T follicular helper cell (primary cell): Measurements from ENCODE around the gene STYXL1.
"Not testable (repeated sequence)": the region's sequence is repeated elsewhere in the genome, so short reads cannot be mapped to it uniquely, and the experiment has no call there.

Source experiments
- DNase-seq: peaks from one replicate; pipeline ENCODE4 v3.0.0-alpha.2; 2020; ENCODE audit warnings: low read depth

Gene STYXL1

DNA sequence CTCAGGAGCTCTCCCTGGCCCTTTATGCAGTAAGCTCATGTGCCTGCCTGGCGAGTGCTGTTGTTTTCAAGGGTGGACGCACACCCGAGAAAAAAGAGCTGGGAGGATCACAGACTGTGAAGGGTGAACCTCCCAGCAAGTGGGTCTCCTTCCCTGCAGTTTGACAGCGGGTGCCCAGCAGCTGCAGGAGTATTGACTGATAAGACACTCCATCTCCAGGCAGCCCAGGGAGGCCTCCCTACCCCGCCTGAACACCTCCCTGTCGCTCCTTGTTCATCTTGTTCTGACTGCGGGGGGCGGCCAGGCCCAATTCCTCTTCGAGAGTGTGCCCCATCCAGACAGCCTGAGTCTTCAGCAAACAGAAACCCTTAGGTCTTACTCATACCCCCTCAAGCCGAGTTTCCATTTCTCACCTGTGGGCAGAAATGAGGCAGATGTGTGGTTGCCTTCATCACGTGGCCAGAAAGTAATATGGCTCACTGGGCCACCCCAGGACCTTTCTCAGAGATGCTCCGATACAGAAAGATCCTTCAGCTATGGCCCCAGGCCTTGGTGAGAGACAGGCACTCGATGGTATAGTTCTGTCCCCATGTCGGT, 17.3 kb upstream of the STYXL1 start:
- DNase-seq: no peak

DNA sequence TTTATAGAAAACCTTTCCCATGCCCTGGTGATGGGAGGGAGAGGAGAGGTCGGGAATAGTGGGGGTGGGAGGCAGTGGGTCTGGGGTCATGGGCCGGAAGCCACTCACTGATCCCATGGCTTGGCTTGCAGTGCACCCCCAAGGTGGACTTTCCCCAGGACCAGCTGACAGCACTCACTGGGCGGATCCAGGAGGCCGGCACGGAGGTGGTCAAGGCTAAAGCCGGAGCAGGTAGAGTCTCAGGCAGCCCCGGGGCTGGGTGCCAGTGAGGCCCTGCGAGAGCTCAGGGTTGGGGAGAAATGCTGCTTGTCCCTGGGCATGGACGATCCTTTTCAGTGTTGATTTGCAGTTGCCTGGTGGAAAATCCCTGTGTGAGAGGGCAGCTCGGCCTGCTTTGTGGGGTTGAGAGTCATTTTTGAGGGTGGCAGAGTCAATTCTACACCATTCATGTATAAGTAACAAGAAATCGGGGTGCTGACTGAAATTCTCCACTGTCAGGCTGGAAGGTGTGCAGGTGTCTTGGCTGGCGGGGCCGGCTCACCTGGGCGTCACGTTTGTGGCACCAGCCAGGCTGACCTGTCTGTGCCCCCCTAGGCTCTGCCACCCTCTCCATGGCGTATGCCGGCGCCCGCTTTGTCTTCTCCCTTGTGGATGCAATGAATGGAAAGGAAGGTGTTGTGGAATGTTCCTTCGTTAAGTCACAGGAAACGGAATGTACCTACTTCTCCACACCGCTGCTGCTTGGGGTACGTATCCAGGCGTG, 16.6 kb upstream of the STYXL1 start:
- DNase-seq: no peak

DNA sequence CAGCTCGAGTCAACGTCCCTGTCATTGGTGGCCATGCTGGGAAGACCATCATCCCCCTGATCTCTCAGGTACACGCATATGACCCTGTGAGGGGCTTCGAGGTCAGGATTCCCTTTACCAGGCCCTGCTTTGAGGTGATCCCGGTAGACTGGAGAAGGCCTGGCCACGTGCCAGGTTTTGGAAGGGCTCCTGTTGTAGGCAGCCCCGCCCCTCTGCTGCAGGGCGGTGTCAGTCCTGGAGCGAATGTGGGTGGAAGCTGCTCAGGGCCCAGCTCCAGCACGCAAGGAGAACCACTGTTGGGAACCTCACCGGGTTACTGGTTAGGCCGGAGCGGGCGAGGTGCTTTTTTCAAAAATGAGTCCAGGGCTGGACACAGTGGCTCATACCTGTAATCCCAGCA, 15.7 kb upstream of the STYXL1 start:
- no peak for DNase-seq

DNA sequence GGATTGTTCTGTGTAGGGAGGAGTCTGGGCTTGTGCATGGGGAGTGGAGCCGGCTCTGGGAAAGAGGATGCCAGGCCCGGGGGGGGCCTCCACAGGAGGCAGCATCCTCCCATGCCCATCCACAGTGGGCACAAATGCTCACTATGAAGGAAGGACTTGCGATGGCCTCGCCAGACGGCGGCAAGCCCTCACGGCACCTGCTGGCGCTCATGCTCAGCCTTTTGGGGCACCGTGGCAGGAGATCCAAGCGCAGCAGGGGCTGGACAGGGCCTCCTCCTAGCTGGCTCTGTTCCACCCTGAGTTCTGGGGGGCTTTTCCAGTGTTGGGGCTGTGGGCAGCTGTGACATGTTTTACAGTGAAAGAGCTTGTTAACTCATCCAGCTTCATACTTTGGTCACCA, 15.3 kb upstream of the STYXL1 start:
- no peak for DNase-seq

DNA sequence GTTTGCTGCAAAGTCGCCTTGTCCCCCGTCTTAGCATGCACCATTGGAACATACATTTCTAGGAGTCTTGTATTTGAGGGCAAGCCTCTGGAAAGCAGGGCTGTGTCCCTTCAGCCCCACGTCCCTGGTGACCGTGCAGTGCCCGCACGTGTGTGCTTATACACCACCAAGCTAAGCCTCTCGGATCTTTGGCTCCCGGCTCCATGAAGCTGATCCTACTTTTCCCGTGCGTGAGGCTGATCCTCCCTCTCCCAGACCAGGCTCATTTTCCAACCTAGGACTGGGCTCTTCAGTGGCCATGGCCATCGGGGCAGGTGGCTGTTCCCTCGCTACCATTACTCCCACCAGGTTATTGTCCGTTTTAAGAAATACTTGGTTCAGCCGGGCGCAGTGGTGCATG, 14.5 kb upstream of the STYXL1 start:
- DNase-seq: no peak

DNA sequence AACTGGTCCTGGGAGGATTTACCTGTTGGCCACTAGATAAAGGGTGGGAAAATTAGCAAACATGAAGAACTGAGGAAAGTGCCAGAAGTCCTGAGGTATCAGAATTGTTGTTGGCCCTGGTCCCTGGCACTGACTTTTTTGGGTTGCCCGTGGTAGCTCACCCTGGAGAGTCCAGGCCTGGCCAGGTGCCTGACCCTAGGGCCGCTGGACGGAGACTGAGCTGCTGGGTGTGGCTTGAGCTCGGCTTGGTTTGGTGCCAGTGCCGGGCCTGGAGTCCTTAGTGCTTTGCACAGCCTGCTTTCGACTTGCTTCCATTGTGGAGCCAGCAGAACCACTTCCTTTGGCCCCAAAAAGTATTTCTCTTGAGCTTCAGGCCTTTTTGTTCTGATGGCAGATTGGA, 13.0 kb upstream of the STYXL1 start:
- DNase-seq: no peak

DNA sequence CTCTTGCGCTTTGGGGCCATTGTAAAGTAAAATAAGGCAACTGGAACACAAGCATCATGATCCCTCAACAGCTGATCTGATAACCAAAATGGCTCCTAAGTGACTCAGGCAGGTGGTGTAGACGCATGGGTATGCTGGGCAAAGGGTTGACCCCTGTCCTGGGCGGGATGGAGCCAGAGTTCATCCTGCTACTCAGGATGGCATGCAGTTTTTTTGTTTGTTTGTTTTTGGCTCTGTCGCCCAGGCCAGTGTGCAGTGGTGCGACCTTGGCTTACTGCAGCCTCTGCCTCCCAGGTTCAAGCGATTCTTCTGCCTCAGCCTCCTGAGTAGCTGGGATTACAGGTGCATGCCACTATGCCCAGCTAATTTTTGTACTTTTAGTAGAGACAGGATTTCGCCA, 10.9 kb upstream of the STYXL1 start:
- not testable (repeated sequence) for DNase-seq

DNA sequence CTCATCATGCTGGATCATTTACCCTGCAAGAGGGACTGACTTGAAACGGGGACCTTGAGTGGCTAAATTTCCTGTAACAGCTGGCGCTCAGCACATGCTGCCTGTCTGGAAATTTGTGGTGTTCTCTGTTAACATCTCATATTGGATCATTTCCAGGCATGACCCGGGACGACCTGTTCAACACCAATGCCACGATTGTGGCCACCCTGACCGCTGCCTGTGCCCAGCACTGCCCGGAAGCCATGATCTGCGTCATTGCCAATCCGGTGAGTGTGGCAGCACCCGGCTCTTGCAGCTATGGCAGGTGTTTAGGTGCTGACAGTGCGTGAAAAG, 10.0 kb upstream of the STYXL1 start:
- DNase-seq: no peak

DNA sequence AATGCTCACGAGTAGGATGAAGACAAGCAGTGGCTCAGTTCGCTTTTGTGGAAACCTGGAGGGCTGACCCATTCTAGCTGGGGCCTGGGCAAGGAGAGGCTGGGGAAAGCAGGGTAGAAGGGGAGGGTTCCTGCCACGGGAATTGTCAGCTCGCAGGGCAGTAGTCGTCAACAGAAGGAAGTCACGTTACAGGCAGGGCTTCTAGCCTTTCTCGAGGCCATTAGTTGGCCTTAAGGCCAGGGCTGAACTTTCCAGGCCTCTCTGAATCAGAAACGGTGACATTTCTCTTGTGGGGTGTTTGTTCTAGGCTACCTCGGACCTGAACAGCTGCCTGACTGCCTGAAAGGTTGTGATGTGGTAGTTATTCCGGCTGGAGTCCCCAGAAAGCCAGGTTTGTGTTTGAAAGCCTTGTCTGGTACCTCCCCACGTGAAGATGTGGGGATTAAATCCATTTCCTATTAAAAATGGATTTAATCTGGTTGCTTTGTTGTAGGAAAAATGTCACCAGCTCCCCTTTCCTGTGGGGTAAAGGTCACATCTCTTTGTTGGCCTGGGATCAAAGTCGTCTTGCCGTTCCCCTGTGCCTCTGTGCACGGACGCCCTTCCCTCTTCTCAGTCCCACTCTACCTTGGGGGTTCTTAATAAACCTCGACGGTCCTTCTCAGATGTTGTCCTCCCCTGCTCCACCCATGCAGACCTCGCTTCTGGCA, 9.5 kb upstream of the STYXL1 start:
- no peak for DNase-seq

DNA sequence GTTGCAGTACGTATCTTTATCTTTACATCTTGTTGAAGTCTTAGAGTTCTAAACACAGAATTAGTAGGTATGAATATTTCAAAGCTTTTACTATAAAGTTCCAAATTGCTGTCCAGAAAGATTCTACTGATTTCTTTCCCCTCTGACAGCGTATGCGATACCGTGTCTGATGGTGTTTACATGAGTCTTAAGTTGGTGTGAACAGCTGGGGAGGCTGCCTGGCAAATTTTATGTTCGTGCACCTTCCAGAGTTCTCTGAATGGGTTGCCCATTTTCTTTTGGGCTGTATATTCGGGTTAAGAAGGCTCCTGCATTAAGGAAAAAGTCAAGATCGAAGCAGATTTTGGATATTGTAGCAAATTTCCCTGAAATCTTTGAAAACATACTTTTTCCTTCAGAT, 8.4 kb upstream of the STYXL1 start:
- DNase-seq: no peak

DNA sequence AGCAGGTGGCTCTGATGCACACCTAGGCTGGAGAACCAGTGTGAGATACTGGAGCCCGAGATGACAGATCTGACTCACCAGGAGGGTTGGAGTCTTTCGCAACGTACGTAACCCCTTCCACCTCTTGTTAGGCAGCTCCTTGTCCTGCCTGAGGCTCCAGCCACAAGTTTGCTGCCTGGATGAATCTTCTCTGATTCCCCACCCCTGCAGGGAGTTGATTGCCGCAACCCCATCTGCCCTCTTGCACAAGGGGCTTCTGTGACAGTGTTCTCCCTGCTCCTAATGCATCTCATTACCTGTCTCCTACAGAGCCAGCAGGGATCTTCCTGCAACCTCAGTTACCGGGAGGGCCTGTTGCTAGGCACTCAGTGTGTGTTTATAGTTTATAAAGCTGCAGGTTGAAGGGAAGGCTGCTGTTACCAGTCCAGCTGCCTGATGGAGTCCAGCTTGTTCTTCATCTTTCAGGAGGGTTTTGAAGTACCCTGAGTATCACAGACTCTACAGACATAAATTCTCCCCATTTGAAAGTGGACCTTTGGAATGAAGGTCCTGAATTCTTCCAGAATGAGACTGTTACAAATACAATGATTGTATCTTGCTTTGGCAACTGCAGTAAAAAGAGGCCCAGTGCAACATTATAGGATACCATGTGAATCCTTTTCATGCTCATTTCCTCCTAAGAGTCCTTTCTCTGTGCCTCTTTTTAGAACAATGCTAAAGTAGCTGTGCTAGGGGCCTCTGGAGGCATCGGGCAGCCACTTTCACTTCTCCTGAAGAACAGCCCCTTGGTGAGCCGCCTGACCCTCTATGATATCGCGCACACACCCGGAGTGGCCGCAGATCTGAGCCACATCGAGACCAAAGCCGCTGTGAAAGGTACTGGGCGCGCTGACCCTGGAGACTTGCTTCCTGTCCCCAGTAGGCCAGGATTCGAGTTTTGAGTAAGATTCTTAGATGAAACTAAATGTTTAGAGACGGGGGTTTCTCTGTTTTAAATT, 6.6 kb upstream of the STYXL1 start:
- no peak for DNase-seq

DNA sequence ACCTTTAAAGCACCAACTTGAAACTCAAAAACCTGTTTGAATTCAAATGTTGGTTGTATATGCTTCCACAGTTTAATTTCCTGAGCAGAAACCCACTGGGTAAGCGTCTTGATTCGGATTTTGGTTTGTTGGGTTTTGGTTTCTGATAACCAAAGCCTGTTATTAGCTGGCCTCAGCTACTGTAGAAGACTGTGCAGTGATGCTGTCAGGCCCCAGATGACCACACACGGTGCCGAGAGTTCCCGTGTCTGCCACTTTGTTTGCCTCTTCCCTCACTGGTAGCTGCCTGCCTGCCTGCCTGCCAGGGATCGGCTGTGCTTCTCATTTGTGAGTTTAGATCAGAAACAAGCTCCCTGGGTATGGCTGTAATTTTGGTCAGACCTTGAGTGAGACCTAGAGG, 5.7 kb upstream of the STYXL1 start:
- DNase-seq: no peak

DNA sequence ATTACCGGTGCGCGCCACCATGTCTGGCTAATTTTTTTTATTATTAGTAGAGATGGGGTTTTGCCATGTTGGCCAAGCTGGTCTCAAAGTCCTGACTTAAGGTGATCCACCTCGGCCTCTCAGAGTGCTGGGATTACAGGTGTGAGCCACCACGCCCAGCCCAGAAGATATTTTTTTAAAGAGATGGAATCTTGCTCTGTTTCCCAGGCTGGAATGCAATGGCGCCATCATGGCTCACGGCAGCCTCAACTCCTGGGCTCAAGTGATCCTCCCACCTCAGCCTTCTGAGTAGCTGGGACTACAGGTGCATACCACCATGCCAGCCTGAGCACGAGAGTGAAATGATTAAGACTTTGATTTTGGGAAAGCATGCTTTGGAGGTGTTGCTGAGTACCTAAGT, 4.9 kb upstream of the STYXL1 start:
- DNase-seq: not testable (repeated sequence)

DNA sequence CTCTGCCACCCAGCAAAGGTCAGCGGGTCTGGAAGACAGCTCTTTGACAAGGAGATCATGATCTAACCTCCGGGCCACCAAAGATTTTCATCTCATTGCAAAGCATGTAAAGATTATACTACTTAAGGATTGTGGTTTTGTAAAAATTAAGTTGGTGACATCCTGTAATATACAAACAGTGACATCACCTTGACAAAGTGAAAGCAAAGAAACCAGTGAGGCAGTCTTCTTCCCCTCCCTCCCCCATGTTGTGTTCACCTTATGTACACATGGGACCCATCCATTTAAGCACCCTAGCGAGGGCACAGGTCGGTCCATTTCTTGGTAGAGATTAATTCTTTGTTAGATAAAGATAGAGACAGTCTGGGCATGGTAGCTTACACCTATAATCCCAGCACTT, 4.0 kb upstream of the STYXL1 start:
- no peak for DNase-seq

DNA sequence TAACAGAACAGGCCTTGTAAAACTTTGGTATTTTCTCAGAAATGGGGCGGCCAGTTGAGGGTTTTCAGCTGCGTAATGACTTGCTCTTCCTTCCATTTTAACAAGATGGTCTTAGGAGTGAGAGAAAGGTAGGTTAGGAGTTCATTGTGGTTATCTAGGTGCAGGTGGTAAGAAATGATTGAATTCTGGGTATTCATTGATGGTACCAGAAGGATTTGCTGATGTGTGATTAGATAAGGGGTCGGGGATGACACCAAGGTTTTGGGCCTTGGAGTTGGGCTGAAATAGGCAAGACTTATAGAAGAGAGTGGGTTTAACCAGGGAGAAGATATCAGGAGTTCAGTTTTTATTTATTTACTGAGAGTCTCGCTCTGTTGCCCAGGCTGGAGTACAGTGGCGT, 2.7 kb upstream of the STYXL1 start:
- no peak for DNase-seq

DNA sequence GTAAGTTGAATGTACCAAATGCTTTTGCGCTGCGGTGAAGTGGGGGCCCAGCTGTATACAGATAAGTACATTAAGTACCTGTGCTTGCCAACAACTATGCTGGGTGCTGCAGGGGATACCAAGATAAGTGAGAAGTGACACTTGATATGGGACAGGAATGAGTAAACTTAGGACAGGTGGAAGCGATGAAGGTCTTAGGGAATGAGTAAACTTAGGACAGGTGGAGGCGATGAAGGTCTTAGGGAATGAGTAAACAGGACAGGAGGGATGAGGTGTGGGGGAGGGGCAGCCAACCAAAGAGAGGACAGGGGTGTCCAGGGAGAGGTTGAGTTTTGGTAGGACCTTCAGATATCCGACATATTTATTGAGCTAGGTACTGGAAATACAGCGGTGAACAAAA, 1.5 kb upstream of the STYXL1 start:
- DNase-seq: no peak

DNA sequence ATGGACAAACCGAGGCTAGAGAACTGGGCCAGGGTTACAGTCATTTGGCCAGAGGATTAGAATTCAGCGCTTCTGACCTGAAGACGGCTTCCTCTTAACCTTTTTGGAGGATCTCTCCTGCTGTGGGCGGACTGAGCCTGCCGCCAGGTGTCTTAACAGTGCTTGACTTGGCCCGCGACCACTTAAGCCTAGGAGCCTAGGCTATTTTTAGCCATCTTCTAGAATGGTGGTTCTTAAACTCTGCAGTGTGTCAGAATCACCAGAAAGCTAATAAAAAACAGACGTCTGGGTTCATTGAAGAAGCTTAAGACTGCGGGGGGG, 828 bp upstream of the STYXL1 start:
- DNase-seq: no peak

DNA sequence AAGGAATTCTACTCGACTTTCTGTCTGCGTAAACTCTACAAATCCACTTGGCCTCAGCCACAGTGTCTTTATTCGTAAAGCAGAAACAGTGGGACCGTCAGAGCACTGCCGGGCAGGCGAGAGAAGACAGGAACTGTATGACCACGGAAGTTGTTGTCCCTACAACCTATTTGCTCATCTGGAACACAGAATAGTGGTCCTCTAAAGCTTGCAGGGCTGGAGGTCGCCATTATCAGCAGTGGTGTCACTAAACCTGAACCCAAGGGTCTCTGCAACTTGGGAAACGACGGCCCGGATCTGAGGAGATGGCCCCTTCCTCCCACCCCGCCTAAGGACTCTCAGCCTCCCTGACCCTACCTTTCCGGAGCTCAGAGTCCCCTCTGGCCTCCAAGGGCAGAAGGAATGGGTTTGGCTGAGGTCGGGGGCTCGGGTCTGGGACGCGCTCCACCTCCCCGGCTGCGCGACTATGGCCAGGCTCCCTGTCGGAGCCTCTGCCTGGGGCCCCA, 442 bp downstream of the STYXL1 start:
- no peak for DNase-seq

DNA sequence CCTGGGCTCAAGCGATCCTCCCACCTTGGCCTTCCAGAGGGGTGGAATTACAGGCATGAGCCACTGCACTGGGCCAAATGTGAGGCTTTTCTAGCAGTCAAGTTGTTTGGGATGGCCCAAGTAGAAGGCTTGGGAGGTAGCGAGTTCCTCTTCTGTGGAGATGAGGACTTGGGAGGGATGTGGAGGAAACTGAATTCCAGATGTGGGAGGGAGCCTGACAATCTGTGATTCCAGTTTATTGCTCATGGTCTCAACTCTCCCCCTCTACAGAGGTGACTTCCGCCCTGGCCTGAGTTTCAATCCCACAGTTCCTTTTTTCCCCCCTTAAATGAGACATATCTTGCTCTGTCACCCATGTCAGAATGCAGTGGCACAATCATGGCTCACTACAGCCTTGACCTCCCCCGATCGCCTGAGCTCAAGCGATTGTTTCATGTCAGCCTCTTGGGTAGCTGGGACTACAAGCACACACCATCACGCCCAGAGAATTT, 3.4 kb downstream of the STYXL1 start:
- no peak for DNase-seq

DNA sequence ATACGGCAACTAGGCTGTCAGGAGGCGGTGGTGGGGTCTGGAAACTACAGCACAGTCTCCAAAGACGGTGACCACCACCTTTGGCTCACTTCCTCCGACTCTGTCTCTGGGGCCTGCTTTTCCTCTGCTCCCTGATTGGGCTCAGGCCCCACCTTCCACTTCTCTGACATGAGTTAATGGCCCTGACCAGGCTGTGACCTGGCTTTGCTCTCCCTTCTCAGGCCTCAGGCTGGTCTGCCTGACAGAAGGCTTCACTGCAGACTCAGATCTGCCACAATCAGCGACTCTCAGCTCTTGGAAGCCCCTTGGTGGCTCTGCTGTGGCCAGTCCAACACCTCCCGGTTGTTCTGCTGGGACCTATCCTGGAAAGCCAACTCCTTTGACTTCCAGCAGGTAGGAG, 7.7 kb downstream of the STYXL1 start:
- DNase-seq: no peak

DNA sequence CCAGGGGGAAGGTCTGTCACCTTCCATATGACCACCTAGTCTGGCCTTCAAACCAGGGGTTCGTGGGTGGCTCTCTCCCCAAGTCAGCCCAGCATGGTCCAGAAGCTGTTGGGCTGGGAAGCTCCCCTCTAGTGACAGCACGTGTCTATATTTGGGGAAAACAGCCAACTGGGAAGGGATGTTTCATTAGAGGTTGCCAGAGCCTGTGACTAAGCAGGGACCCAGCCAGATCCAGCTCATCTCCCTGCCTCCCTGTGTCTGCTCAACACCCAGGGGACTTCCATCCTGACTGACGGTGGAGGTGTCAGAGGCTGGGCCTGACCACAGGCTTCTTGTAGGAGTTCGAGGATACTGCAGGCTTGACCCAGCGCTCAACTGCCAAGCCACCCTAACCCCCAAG, 10.5 kb downstream of the STYXL1 start:
- no peak for DNase-seq

DNA sequence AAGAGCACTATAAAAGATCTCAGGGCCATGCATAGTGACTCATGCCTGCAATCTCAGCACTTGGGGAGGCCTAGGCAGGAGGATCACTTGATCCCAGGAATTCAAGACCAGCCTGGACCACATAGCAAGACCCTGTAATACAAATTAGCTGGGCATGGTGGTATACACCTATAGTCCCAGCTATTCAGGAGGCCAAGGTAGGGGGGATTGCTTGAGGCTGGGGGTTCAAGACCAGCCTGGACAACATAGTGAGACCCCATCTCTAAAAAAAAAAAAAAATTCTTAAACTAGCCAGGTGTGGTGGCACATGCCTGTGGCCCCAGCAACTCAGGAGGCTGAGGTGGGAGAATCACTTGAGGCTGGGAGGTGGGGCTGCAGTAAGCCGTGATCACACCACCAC, 15.8 kb downstream of the STYXL1 start:
- no peak for DNase-seq
